ENCODE data around the gene CLCN2.
A peak's percentile ranks its signal among the peaks of the same experiment; 100 is the strongest.

Gene CLCN2

DNA sequence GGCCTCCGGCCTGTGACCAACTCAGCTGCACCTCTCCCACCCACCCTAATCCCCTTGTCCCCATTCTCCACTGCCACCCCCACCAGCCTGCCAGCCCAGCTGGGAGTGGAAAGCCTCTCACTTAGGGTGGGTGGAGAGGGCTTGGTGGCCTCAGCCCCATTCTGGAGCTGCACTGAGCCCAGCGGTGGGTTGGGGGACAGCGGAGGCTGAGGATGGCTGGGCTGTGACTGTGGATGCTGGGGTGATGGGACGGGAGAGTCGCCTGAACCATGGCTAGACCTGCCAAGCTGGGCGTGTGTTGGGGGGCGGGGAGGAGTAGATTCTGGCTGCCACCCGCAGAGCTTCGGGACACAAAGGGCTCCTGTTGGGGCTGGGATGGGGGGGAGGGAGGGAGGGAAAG, 1.8 kb downstream of the CLCN2 start:
- DNase-seq: no peak

DNA sequence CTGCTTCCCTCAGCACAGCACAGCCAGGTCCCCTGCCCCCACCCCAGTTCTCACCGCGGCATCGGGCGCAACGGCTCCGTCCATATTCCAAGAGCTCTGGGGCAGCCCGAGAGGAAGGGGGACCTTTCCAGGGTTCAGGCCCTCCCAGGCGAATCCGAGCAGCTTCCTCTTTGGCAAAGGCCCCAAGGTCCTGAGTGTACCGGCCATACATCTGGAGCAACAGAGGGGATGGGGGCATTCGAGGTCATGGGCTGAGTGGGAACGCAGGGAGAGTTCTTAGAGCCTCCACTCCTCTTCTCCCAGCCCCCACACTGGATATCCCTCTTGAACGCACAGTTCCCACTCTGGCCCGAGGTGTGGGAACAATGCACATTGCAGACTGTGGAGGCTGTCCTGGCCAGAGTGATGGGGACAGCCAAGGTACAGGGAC, 2.5 kb downstream of the CLCN2 start:
- no peak for DNase-seq

DNA sequence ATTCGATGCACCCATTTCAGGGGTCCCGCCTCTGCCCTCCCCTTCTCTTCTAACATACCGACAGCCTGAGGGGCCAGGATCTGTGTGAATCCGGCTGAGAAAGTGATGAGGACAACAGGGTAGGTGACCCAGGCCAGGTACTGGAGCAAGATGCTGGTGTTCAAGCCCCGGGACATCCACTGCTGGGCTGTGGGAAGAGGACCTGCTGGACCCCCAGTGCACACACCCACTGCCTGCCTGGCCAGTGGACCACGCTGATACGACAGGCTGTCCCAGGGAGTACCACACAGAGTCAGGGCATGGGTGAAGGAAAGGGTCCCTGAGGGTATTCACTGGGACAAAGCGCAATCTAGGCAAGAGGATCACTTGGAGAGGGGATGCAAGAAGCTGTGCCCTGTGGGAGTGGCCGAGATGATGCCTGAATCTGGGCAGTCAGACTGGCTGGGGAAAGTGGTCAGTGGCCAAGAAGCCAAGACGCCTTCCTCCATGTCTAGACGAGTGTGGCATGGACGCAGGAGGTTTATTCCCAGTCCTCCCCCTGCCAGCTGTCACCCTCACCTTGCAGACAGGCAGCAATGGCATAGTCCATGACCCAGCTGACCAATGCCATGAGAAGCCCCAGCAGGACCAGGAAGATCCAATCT, 3.2 kb downstream of the CLCN2 start:
- no peak for DNase-seq

DNA sequence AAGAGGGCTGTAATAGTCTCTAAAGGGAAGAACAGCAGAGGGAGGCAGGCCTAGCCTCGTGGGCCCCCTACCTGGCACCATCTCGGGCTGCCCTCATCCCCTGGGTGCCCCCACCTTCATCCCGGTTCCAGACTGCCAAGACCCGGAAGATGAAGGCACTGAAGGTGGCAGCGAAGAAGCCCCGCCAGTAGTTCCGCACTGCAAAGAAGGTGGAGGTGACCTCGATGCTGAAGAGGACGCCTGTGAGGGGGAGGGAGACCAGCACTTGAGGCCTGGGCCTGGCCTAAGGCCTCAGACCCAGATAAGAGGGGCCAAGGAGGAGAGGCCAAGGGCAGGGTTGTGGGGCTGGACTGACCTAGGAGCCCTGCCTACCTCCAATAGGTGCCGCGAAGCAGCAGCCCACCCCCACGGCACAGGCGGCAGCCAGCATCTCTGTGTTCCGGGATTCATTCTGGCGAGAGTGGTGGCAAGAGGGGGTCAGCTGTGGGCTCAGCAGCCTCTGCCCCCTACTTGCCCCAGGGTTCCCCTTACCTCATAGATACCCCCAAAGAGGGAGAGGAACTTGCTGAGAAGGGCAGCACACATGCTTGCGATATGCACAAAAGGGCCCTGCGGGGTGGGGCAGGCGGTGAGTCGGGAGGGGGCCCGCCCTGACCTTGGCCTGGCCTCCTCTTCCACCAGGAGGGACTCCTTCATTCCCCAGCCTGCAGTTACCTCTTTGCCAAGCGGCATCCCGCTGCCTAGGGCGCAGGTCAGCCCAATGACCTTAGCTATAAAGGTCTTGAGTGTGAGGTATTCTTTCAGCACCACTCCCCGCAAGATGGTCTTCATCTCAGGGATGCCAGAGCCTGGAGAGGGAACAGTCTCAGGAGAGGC, 3.9 kb downstream of the CLCN2 start:
- no peak for DNase-seq

DNA sequence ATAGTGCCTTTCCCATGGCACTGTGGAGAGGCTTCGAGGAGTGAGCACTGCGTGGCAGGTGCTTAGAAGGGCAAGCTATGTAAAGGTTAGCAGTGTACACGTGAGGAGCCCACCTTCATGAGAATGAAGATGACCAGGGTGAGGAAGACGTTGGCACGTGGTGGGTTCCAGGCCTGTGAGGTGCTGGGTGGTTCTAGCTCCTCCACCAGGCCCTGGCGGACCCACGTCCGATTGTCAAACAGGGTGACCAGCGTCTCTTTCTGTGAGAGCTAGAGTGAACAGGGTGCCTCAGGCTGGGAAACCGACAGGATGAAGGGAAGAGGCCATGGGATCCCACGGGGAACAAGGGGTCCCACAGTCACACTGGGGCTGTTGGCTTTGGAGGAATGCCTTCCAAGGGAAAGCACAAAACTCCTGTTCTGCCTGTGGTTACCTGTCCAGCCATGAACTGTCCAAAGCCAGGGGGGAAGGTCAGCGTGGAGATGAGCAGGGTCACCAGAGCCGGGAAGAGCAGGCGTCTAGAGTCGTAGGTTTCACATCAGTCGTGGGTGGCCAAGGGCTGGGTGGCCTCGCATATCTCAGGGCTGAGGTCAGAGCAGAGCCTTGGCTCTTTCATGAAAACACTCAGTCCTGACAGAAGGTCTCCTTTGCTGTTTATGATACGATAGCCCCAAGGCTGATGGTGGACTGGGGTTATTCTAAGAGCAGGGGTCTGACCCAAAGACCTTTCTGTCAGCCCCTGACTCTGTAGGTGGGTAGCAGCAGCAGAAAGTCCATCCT, 6.0 kb downstream of the CLCN2 start:
- no peak for DNase-seq

DNA sequence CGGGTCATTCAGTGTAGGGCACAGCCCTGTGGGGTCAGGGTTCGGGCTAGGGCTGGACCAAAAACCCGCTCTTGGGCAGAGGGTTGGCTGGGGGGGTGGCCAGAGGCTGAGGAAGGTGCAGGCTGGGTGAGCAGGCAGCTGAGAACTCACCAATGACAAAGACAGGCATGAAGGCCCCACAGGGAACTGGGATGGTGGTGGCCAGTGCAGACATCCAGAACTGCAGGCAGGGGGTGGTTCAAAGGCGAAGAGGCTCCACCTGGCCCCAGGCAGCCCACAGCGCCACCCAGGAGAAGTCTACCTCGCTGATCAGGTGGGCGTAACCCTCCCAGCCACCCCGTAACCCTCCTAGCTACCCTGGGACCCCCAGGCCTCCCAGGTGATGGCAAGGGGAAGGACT, 6.7 kb downstream of the CLCN2 start:
- no peak for DNase-seq

DNA sequence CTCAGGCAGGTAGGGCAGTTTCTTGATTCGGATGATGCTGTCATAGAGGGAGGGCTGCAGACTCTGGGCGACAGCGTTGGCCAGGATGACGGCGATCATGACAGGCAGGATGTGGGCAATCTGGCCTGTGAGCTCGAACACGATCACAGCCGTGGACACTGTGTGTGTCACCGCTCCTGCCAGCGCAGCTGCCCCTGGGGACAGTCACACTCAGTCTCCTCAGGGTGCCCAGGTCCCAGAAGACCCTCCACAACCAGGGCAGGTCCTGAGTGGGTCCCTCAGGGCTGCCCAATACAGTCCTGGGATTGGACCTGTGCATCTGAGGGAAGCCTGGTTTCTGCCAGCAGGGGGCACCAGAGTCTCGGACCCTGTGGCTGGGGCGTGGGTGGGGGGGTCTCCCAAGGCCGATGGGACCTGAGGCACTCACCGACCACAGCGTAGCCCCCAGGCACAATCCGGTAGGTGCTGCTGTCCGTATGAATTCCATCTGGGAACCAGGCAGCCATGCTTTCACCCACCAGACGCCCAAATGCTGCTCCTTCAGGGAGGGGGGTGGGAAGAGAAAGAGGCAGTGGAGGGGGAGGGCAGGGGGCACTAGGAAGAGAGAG, 7.2 kb downstream of the CLCN2 start:
- peak in 1 of 2 experiments; percentile 39 for DNase-seq

DNA sequence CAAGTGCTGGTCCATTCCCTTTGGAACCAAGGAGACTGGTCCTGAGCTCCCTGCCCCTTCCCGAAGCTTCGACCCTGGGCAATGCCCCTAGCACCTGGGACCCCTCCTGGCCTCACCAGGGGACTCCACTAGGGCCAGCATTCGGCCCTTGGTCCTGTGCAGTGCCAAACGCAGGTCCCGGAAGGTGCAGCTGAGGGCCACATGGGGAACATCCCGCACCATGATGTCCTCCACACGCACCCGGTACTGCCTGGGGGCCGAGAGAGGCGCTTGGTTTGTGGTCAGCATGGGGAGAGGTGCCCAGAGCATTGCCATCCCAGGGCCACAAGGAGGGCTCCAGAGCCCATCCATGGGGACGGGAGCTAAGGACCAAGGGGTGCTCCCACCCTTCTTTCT, 7.9 kb downstream of the CLCN2 start:
- no peak for DNase-seq

DNA sequence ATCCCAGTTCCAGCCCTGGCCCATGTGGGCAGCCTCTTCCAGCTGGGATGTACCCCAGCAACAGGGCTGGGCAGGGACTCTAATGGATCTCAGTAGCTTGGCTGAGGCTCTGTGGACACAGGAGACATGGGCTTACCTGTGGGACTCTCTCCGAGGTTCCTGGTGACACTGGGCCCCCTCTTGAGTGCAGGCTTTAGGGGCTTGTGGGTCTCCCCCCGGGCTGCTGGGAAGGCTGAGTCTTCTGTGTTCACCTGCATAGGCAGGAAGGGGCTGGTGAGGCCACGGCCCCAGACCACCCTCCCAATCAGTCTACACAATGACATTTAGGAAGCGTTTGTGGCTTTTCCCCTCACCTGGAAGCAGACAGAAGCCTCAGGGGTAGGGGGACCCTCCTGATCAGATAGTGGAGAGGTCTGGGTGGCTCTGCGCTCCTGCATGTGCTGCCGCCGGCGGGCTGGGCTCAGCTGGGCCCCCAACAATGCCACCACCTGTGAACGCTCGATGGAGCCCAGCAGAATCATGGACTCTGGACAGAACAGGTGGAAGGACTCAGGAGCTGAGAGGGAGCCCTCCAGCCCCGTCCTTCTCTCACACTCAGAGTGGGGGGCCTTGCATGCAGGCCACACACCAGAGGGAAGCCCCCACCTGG, 8.4 kb downstream of the CLCN2 start:
- DNase-seq: no peak

DNA sequence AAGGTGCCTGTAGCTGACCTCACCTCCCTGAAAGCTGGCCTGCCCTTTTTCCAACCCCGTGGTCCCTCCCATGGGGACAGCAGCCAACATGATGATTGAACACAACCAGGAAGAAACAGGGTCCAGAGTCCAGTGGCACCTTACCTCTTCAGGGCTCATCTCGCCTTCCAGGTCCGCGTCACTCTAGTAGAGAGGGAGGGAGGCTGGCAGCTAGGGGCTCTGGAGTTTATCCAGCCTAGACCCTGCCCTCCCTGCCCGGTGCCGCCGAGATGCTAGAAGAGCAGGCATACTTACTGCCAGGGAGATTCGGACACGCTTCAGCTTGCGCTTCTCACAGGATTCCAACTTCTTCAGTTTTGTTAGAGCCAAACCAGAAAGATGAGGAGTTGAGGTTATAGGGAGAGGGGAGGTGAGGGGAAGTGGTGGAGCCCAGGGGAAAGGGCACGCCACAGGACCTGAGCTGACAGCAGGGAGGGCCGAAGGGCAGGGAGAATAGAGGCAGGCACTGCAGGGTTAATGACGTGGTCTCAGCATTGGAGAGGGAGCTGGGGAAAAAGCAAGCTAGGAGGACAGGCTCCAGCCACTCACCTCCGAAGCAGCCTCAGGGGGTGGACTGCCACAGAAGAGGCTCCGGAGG, 9.1 kb downstream of the CLCN2 start:
- no peak for DNase-seq

DNA sequence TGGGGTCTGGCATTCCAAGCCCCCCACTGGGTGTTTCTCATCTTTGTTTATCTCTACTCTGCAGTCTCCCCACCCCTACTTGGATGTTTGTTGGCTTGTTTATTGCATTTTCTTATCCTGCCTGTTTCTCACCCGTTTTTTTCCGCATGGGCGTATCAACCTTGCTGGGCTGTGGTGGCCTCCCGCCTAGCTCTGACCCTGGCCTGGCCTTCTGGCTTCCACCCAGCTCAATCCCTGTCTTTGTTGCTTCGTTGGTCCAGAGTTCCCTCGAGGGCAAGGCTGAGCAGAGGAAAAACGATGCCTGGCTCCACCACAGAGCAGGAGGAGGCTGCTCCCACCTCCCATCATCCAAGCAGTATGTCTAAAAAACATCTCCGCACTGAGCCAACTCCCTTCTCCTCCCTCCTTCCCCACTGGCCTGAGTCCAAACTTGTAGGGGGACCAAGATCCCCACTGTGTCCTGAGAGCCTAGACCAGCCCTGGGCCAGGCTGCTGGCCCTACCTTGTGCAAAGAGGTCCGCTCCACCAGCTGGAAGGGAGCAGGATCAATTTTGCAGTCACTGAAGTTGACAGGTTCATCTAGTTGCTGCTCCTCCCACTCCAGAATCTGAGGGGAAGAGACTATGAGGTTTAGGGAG, 9.8 kb downstream of the CLCN2 start:
- DNase-seq: no peak

DNA sequence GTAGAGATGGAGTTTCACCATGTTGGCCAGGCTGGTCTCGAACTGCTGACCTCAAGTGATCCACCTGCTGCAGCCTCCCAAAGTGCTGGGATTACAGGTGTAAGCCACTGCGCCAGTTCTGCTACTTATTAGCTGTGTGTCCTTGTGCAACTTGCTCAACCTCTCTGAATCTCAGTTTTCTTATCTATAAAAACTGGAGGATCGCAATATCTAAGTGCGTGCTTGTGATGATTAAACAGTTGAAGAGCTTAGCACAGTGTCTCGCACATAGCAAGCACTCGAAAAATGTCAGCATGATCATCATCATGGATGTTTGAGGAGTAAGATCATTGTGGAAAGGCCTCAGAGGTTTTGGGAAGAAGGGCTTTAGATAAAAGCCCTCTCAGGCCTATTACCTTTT, 10.8 kb downstream of the CLCN2 start:
- DNase-seq: no peak

DNA sequence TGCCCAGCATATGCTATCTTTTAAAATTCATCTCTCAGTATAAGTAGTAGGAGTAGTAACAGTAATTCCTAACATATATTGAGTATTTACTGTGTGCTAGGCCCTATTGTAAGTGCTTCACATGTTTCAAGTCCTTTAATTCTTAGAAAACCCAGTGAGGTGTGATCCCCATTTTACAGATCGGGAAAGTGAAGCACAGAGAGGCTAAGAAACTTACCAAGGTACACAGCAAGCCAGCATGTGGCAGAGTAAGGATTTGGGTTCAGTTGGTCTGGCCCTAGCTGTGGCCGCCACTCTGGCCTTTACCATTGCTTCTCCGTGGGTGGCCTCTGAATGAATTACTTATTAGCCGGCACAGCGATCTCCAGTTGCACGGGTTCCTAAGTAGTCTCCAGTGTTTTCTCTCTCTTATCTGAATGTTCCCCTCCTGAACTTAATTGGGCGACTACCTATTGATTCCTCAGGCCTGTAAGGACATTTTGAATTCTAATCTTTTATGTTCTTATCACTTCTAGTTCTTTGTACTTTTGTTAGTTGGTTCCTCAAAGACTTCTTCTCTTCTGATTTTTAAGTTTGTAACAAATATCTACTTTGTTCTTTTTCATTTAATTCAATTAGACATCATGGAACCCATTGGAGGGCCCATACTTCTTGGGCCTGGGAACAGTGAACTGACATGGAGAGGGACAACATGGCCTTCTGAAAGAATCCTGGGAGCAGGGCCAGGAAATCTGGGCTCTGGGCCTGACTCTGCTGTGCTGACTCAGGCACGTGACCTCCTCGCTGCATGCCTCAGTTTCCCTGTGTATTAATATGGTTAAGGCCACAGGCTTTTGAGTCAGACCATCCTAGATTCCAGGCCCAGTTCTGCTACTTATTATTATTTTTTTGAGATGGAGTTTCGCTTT, 11.6 kb downstream of the CLCN2 start:
- DNase-seq: no peak

DNA sequence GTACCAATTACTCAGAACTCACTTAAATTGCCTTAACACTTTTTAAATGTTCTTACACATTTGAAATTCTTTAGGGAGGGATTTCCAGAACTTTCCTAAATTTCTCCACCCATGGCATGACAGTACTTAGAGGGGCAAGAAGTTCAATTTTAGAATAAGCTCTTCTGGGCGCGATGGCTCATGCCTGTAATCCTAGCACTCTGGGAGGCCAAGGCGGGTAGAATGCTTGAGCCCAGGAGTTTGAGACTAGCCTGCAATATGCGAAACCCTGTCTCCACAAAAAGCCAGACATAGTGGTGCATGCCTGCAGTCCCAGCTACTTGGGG, 13.4 kb downstream of the CLCN2 start:
- DNase-seq: no peak

DNA sequence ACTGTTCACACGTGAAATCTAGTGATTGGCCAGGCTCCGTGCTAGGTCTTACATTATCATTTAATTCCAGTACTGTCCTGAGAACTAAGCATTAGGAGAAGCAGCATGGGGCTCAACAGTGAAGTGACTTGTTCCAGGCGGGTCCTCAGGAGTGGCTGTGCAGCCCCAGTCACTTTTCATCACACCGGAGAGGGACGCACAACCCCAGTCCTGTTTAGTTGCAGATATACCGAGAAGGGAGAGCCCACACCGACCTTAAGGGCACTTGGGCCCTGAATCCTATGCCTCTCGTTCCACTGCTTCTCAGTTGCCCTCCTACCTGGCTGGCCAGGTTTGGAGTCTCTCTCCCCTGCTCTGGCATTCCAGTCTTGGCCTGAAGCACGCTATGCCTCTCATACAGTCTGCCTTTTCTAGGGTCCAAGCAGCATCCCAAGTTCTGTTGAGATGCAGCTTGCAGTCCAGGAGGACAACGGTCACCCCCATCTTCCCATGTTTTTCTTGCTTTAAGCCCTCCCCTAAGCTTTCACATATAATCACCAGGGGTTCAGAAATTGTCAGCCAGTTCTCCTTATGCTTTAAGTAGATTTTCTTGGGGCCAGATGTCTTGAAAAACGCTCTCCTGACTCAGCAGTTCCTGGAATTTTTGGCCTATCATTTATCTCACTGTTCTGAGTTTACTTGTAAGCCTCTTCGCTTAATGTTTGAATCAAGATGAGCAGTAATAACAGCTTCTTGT, 13.9 kb downstream of the CLCN2 start:
- peak in 1 of 2 experiments; percentile 39 for DNase-seq

DNA sequence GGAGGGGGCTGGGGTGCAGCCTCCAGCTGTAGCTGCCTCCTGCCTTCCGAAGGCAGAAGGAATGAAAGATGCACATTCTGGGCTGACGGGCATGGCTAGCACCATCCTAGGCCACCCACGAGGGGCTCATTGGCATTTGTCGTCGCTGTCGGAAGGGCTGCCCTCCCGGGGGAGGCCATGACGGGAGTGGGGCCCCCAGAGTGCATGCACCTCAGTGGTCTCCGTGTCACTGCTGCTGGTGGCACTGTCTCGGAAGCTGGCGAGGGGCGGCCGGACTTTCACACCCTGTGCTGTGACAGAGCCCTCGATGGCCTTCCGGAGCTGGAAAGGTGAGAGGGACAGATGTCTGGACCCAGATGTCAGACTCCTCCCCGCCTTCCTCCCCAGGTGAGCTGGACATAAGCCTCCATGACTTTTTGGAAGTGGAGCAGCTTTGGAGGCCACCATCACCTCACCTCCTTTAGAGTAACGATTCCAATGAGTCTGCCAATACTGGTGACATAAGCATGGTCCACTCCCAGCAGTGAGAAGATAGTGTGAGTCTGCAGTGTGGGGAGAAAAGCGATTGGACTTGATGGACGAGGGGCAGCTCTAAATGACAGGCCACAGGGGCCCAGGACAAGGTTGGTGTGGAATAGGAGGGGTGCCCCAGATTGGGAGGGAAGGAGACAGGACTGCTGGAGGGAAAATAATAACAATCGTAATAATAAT, 14.8 kb downstream of the CLCN2 start:
- DNase-seq: no peak

DNA sequence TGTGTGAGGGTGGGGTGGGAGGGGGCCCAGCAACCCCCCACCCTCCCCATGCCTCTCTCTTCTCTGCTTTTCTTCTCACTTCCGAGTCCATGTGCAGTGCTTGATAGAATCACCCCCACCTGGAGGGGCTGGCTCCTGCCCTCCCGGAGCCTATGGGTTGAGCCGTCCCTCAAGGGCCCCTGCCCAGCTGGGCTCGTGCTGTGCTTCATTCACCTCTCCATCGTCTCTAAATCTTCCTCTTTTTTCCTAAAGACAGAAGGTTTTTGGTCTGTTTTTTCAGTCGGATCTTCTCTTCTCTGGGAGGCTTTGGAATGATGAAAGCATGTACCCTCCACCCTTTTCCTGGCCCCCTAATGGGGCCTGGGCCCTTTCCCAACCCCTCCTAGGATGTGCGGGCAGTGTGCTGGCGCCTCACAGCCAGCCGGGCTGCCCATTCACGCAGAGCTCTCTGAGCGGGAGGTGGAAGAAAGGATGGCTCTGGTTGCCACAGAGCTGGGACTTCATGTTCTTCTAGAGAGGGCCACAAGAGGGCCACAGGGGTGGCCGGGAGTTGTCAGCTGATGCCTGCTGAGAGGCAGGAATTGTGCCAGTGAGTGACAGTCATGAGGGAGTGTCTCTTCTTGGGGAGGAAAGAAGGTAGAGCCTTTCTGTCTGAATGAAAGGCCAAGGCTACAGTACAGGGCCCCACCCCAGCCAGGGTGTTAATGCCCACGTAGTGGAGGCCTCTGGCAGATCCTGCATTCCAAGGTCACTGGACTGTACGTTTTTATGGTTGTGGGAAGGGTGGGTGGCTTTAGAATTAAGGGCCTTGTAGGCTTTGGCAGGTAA, 15.9 kb downstream of the CLCN2 start:
- DNase-seq: peak; percentile 56 to 70

DNA sequence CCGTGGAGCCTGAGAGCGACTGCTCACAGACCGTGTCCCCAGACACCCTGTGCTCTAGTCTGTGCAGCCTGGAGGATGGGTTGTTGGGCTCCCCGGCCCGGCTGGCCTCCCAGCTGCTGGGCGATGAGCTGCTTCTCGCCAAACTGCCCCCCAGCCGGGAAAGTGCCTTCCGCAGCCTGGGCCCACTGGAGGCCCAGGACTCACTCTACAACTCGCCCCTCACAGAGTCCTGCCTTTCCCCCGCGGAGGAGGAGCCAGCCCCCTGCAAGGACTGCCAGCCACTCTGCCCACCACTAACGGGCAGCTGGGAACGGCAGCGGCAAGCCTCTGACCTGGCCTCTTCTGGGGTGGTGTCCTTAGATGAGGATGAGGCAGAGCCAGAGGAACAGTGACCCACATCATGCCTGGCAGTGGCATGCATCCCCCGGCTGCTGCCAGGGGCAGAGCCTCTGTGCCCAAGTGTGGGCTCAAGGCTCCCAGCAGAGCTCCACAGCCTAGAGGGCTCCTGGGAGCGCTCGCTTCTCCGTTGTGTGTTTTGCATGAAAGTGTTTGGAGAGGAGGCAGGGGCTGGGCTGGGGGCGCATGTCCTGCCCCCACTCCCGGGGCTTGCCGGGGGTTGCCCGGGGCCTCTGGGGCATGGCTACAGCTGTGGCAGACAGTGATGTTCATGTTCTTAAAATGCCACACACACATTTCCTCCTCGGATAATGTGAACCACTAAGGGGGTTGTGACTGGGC, 16.7 kb downstream of the CLCN2 start:
- DNase-seq: no peak

Measured in NCI-H524 (cell line).